ENCODE results near the gene DDX10. TPM values are rescaled to one million over a fixed set of nuclear protein-coding genes. Genes with fewer than 3 reads are reported as not detected.

DDX10 gene
- total and polyA plus RNA-seq, 2 experiments from 2014 or later = 32.4 to 37.8 TPM

DNA sequence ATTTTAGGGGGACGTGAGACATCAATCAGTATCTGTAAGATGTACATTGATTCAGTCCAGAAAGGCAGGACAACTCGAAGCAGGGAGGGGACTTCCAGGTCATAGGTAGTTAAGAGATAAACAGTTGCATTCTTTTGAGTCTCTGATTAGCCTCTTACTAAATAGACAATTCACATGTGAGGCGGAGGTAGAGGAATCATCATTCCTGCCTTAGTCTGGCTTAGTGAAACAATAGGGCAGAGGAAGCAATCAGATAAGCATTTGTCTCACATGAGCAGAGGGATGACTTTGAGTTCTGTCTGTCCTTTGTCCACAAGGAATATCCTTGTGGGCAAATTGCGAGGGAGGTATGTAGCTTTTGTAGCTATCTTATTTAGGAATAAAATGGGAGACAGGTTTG is 248.3 kb downstream of the DDX10 start (continued):
- TF ChIP-seq ZNF331 (CRISPR knock-in tag; IDR thresholded peaks at IDR 0.05; ENCODE audit: low read depth) = no peak
- TF ChIP-seq CREB1 (CRISPR knock-in tag; IDR thresholded peaks at IDR 0.05; ENCODE audit: low read depth) = no peak
- no peak for TF ChIP-seq STAT1 (IDR thresholded peaks at IDR 0.05; ENCODE audit: unreplicated experiment)

DNA sequence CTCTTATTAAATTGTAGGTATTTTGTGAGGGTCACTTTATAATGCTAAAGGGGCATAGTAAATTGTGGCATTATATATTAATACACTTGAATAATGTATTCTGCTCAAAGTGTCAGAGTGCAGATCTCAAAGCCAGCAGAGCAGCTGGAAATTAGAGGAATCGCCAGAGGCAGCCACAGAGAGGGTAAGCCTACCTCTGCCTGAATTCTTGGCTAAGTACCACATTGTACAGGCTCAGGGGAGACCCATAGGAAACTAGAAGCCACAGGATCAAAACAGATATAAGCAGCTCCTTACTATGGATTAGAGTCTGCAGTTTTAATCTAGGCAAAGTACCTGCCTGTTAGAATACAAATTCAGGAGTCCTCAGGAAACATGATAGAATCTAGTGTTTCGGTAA is 249.3 kb downstream of the DDX10 start:
- no peaks in the 10 kb centered on the region for H3F3A ChIP-seq (replicated peaks; ENCODE audit: low read depth)
- ATAC-seq (0 out of 3 replicates have a peak, but pooled peaks have one; percentile 25), DNase-seq (ENCODE audit: low spot score) (no peak)
- TF ChIP-seq, protein P1, sequence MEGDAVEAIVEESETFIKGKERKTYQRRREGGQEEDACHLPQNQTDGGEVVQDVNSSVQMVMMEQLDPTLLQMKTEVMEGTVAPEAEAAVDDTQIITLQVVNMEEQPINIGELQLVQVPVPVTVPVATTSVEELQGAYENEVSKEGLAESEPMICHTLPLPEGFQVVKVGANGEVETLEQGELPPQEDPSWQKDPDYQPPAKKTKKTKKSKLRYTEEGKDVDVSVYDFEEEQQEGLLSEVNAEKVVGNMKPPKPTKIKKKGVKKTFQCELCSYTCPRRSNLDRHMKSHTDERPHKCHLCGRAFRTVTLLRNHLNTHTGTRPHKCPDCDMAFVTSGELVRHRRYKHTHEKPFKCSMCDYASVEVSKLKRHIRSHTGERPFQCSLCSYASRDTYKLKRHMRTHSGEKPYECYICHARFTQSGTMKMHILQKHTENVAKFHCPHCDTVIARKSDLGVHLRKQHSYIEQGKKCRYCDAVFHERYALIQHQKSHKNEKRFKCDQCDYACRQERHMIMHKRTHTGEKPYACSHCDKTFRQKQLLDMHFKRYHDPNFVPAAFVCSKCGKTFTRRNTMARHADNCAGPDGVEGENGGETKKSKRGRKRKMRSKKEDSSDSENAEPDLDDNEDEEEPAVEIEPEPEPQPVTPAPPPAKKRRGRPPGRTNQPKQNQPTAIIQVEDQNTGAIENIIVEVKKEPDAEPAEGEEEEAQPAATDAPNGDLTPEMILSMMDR (conservative IDR thresholded peaks at IDR 0.05; ENCODE audit: low read depth in 2 of 2) = no peak
- TF ChIP-seq CREB1 (CRISPR knock-in tag; IDR thresholded peaks at IDR 0.05; ENCODE audit: low read depth) (no peak), NANOG (IDR thresholded peaks at IDR 0.05; ENCODE audit: borderline replicate concordance) (no peak), ZNF114 (CRISPR knock-in tag; IDR thresholded peaks at IDR 0.05) (no peak), ZNF331 (CRISPR knock-in tag; IDR thresholded peaks at IDR 0.05; ENCODE audit: low read depth) (no peak), EZH2phosphoT487 (IDR thresholded peaks at IDR 0.05; ENCODE audit: unreplicated experiment) (no peak), EZH2 (IDR thresholded peaks at IDR 0.05; ENCODE audit: low read depth, unreplicated experiment) (no peak), STAT1 (IDR thresholded peaks at IDR 0.05; ENCODE audit: unreplicated experiment) (no peak), POLR2AphosphoS5 (IDR thresholded peaks at IDR 0.05; ENCODE audit: low read depth) (no peak), JUNB (IDR thresholded peaks at IDR 0.05; ENCODE audit: unreplicated experiment) (no peak)
- TF ChIP-seq, protein P2, sequence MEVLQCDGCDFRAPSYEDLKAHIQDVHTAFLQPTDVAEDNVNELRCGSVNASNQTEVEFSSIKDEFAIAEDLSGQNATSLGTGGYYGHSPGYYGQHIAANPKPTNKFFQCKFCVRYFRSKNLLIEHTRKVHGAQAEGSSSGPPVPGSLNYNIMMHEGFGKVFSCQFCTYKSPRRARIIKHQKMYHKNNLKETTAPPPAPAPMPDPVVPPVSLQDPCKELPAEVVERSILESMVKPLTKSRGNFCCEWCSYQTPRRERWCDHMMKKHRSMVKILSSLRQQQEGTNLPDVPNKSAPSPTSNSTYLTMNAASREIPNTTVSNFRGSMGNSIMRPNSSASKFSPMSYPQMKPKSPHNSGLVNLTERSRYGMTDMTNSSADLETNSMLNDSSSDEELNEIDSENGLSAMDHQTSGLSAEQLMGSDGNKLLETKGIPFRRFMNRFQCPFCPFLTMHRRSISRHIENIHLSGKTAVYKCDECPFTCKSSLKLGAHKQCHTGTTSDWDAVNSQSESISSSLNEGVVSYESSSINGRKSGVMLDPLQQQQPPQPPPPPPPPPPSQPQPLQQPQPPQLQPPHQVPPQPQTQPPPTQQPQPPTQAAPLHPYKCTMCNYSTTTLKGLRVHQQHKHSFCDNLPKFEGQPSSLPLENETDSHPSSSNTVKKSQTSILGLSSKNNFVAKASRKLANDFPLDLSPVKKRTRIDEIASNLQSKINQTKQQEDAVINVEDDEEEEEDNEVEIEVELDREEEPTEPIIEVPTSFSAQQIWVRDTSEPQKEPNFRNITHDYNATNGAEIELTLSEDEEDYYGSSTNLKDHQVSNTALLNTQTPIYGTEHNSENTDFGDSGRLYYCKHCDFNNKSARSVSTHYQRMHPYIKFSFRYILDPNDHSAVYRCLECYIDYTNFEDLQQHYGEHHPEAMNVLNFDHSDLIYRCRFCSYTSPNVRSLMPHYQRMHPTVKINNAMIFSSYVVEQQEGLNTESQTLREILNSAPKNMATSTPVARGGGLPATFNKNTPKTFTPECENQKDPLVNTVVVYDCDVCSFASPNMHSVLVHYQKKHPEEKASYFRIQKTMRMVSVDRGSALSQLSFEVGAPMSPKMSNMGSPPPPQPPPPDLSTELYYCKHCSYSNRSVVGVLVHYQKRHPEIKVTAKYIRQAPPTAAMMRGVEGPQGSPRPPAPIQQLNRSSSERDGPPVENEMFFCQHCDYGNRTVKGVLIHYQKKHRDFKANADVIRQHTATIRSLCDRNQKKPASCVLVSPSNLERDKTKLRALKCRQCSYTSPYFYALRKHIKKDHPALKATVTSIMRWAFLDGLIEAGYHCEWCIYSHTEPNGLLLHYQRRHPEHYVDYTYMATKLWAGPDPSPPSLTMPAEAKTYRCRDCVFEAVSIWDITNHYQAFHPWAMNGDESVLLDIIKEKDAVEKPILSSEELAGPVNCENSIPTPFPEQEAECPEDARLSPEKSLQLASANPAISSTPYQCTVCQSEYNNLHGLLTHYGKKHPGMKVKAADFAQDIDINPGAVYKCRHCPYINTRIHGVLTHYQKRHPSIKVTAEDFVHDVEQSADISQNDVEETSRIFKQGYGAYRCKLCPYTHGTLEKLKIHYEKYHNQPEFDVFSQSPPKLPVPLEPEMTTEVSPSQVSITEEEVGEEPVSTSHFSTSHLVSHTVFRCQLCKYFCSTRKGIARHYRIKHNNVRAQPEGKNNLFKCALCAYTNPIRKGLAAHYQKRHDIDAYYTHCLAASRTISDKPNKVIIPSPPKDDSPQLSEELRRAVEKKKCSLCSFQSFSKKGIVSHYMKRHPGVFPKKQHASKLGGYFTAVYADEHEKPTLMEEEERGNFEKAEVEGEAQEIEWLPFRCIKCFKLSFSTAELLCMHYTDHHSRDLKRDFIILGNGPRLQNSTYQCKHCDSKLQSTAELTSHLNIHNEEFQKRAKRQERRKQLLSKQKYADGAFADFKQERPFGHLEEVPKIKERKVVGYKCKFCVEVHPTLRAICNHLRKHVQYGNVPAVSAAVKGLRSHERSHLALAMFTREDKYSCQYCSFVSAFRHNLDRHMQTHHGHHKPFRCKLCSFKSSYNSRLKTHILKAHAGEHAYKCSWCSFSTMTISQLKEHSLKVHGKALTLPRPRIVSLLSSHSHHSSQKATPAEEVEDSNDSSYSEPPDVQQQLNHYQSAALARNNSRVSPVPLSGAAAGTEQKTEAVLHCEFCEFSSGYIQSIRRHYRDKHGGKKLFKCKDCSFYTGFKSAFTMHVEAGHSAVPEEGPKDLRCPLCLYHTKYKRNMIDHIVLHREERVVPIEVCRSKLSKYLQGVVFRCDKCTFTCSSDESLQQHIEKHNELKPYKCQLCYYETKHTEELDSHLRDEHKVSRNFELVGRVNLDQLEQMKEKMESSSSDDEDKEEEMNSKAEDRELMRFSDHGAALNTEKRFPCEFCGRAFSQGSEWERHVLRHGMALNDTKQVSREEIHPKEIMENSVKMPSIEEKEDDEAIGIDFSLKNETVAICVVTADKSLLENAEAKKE (CRISPR knock-in tag; IDR thresholded peaks at IDR 0.05) = no peak
- TF ChIP-seq, protein P3, sequence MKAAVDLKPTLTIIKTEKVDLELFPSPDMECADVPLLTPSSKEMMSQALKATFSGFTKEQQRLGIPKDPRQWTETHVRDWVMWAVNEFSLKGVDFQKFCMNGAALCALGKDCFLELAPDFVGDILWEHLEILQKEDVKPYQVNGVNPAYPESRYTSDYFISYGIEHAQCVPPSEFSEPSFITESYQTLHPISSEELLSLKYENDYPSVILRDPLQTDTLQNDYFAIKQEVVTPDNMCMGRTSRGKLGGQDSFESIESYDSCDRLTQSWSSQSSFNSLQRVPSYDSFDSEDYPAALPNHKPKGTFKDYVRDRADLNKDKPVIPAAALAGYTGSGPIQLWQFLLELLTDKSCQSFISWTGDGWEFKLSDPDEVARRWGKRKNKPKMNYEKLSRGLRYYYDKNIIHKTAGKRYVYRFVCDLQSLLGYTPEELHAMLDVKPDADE (IDR thresholded peaks at IDR 0.05) = no peak
- TF ChIP-seq, protein P4, sequence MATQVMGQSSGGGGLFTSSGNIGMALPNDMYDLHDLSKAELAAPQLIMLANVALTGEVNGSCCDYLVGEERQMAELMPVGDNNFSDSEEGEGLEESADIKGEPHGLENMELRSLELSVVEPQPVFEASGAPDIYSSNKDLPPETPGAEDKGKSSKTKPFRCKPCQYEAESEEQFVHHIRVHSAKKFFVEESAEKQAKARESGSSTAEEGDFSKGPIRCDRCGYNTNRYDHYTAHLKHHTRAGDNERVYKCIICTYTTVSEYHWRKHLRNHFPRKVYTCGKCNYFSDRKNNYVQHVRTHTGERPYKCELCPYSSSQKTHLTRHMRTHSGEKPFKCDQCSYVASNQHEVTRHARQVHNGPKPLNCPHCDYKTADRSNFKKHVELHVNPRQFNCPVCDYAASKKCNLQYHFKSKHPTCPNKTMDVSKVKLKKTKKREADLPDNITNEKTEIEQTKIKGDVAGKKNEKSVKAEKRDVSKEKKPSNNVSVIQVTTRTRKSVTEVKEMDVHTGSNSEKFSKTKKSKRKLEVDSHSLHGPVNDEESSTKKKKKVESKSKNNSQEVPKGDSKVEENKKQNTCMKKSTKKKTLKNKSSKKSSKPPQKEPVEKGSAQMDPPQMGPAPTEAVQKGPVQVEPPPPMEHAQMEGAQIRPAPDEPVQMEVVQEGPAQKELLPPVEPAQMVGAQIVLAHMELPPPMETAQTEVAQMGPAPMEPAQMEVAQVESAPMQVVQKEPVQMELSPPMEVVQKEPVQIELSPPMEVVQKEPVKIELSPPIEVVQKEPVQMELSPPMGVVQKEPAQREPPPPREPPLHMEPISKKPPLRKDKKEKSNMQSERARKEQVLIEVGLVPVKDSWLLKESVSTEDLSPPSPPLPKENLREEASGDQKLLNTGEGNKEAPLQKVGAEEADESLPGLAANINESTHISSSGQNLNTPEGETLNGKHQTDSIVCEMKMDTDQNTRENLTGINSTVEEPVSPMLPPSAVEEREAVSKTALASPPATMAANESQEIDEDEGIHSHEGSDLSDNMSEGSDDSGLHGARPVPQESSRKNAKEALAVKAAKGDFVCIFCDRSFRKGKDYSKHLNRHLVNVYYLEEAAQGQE (IDR thresholded peaks at IDR 0.05; ENCODE audit: unreplicated experiment) = no peak
- no peak overlapping the region for H3K27ac Mint-ChIP-seq
- H3K9me3 Mint-ChIP-seq = no peaks in the 10 kb centered on the region
- H3K36me3 Mint-ChIP-seq (ENCODE audit: low read depth) = no peaks in the 10 kb centered on the region
- no peak overlapping the region for H3K4me2 ChIP-seq
- H3K79me2 ChIP-seq (replicated peaks; ENCODE audit: insufficient read depth) = no peaks in the 10 kb centered on the region
- no peak overlapping the region for H3K4me3 Mint-ChIP-seq
- no peak overlapping the region for H2AFZ ChIP-seq
- no peaks in the 10 kb centered on the region for H4K20me1 ChIP-seq (replicated peaks; ENCODE audit: insufficient read depth)
- H3K36me3 ChIP-seq (ENCODE audit: insufficient read depth) = no peaks in the 10 kb centered on the region; the same call in 1 of the 2 replicates
- H3K27me3 Mint-ChIP-seq (ENCODE audit: insufficient read depth, low read depth, poor library complexity) = peaks cover 2% of the 10 kb centered on the region
- H3K9me2 ChIP-seq (ENCODE audit: insufficient read depth) = no peaks in the 10 kb centered on the region
- no peaks in the 10 kb centered on the region for H3K27me3 ChIP-seq (ENCODE audit: insufficient read depth)
- peaks cover 14% of the 10 kb centered on the region; the same call in 2 of the 3 replicates for H3K4me1 Mint-ChIP-seq
- H3K27ac ChIP-seq (ENCODE audit: low read depth) = no peak overlapping the region
- H3K4me1 ChIP-seq (ENCODE audit: insufficient read depth) = no peaks in the 10 kb centered on the region
- no peak overlapping the region for H3K4me3 ChIP-seq
